ENCODE results near the gene SCP2.
"Not testable (repeated sequence)": the region's sequence is repeated elsewhere in the genome, so short reads cannot be mapped to it uniquely, and the experiment has no call there.

Gene SCP2

DNA sequence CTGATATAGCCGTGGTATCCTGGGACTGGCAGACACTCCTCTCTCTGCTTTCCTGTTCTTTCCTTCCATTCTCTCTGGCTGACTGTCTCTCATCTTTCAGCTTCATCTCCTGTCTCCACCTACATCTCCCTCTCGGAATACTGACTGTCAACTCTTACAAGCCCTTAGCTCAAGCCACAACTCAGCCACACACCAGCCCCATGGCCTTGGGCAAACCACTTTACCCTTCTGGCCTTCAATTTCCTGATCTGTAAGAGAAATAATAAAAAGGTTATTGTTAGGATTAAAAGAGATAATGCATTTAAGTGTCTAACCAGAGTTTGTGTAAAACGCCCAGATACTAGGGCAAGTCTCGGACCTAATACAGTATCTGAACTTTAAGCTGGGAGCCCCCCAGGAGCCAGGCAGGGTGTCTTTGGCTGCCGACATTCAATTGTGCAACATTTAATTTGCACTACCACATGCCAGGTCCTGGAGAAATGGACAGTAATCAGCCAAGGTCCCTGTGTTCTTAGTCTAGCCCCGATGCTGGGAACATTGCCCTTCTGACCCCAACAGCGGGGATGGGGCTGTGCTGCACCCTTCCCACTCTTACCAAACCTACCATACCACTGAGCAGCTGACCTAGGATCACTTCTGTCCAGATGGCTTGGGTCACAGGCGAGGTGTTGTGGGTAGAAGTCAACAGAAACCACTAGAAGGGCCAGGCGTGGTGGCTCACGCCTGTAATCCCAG lies 10.7 kb upstream of the SCP2 start:
- DNase-seq: no peak

DNA sequence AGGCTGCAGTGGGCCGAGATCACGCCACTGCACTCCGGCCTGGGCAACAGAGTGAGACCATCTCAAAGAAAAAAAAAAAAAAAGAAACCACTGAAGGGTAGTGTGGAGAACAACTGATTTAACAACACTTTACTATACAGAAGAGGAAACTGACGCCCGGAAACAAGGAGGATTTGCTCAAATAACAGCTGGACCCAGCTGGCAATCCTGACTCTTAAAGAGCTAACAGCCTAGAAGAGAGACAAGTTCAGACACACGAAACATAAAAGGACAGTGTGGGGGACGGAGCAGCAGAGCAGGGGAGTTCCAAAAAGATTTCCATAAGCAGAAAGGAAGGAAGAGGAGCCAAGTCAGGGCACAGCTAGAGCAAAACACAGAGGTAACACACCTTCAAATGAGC lies 9.9 kb upstream of the SCP2 start:
- no peak for DNase-seq

DNA sequence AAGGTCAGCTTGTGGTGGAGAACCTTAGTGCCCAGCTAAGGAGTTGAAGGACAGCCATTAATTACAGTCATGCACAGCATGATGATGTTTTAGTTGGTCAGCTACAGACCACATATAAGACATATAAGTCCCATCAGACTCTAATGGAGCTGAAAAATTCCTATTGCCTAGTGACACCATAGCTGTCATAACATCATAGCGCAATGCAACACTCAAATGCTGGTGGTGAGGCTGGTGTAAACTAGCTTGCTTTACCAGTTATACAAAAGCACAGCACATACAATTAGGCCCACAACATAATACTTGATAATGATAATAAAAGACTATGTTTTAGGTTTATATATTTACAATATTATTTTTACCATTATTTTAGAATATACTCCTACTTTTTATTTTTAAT lies 9.5 kb upstream of the SCP2 start:
- DNase-seq: no peak

DNA sequence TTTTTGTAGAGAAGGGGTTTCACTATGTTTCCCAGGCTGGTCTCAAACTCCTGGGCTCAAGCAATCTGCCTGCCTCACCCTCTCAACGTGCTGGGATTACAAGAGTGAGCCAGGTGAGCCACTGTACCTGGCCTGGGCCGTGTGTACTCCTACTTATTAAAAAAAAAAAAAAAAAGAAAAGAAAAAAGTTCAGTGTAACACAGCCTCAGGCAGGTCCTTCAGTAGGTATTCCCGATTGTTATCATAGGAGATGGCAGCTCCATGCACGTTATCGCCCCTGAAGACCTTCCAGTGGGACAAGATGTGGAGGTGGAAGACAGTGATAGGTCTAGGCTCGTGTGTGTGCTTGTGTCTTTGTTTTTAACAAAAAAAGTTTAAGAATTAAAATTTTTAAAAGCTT lies 8.9 kb upstream of the SCP2 start:
- no peak for DNase-seq

DNA sequence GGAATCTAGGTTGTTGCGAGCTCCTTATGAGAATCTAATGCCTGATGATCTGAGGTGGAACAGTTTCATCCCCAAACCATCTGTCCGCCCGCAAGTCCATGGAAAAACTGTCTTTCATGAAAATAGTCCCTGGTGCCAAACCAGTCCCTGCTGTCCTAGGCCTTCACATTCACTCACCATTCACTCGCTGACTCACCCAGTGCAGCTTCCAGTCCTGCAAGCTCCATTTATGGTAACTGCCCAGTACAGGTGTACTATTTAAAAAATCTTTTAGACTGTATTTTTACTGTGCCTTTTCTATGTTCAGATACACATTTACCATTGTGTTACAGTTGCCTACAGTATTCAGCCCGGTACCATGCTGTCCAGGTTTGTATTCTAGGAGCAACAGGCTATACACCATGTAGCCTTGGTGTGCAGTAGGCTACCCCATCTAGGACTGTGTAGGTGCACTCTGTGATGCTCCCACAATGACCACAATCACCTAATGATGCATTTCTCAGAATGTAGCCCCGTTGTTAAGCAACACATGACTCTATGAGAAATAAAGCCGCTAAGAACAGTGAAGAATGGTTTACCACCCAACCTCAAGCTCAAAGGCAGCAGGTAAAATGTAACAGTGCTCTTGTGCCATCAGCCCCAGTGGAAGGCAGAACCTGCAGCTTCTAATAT lies 7.9 kb upstream of the SCP2 start:
- no peak for DNase-seq

DNA sequence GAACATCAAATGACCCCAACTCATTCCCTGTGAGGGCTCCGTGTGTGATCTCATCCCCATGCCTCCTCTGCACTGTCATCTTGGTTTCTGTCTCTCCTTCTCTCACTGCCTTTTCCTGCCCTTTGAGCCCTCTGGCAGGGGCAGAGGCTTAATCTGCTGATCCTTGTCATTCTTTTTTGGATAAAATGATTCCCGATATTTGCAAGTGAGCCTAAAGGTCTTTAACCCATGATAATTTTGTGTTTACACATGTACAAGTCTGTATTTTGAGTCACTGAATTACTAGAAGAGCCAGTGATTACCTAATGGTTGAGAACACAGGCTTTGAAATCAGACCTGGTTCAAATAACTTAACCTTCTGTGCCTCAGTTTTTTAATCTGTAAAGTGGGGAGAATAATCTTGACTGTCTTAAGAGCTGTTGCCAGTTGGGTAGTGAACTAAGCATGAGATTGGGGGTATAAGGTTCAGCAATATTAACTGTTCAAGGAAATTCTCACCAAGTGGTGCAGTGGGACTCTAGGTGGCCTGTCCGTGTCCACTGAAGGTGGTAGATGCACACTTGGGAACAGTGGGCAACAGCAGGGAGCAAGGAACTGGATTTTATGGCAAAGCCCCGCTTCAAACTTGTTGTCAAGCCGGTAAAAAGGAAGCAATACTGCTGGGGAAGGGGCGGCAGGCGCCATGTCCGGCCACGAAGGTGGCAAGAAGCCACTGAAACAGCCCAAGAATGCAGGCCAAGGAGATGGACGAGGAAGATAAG lies 7.2 kb upstream of the SCP2 start:
- no peak for DNase-seq

DNA sequence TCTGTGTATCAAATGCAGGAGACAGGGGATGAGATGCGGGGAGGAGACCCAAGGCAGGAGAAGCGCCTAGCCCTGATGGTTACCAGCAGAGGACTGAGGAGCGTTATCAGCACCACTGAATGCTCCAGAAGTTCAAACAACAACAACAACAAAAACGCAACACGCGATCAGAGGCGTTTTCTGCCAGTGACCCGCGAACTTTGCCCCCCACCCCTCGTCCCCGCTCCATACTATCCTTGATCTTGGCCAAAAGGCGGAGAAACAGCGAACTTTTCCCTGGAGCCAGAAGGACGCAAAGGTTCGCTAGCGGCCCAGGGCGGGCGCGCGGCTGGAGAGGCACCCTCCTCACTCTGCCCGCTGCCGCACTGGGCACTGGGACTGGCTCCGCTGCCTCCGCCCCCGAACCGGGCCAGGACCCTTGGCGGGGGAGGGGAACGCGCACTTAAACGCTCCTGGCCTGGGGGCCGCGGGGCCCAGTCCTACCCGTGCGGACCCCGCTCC lies 6.2 kb upstream of the SCP2 start:
- DNase-seq: no peak

DNA sequence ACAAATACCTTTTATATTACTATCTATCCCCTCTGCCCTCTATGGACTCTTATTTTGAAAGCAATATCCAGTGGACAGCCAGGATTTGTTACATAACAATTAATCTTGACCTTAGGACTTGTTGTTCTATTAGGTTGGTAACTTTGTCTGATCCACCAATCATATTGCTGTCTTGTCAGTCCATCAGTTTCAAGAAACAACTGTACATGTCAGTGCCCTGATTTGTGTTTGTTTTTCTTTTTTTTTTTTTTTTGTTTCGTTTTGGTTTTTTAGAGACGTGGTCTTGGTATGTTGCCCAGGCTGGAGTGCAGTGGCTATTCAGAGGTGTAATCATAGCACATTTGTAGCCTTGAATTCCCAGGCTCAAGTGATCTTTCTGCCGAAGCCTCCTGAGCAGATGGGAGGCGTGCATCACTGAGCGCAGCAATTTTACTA lies 1.5 kb upstream of the SCP2 start:
- no peak for DNase-seq

DNA sequence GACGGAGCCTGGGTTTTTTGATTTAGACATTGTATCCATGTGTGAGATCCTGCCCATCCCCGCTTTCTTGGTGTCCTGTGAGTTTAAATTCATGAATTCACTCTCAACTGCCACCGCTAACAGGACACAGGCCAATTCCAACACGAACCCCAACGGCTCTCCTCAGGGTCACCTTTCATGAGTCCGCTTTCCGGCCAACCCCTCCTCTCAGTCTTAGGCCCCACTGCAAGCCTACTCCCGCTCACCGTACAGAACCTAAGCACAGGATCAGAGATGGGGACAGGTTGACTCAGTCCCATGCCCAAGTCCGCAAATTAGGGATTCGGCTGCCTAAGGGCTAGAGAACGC lies 238 bp upstream of the SCP2 start:
- DNase-seq: no peak

DNA sequence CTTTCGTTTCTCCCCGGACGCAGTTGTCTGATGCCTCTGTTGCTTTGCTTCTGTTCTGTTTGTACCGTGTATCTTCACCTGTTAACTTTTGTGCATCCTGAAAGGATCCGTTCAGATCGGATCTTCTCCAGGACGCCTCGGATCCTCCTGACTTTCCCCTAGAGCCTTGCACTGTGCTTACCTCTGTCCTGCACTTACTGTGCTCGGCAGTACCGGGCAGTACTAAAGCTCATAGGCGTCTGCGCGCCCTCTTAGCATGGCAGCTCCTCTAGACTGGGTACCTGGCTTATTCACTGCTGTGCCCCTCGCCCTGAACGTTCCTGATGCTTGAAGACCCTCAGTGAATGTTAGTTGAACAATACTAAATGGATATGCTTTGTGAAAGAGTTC lies 934 bp downstream of the SCP2 start:
- peak in 1 of 3 experiments; percentile 32 for DNase-seq

DNA sequence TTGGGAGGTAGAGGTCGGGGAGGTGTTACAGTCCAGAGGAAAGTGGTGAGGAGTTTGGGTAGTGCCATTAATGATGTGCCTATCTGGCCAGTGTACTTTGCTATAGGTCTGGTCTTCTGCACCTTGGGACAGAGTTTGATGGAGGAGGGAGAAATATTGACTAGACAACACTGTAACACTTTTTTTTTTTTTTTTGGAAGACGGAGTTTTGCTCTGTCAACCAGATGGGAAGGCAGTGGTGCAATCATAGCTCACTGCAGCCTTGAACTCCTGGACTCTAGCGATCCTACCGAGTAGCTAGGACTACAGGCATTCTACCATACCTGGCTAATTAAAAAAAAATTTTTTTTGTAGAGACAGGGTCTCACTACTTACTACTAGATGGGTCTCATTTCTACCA lies 1.9 kb downstream of the SCP2 start:
- no peak for DNase-seq

DNA sequence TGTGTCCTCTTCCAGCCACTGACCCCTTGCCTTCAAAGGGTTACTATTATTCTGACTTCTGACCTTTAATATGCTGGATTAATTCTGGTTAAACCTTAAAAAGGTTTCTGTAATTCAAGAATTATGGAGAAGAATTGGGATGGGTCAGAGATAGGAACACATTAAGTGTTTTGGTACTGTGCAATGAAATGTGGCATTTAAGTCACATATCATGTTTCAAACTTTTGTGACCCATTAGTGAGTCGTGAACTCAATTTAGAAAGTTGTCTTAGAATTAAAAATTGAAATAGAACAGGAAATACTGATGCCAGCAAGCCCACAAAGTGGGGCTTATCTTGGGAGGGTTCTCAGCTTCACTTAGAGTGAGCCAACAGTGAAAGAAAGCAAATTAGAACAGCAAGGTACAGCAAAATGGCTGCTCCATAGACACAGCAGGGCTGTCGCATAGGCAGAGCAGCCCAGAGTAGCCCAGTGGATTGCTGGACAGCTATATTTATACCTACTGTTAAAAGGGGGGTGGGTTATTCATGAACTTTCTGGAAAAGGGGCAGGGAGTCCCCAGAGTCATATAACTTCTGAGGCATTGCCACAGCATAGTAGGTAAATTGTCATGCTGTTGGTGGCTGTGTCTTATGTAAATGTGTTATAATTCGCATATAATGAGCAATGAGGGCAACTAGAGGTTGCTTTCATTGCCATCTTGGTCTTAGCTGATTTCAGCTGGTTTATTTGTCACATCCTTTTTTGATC lies 10.5 kb downstream of the SCP2 start:
- no peak for DNase-seq

DNA sequence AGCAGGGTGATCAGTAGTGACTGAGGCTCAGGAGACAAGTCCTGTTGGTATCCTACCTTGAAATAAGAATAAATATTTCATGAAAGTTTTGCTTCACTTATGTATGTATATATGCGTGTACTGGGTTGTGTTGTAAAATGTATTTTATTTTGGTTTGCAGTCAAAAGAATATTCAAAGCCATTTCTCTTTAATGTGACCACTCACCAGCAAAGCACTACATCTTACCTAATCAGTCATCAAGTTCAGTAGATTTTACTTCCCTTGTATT lies 11.0 kb downstream of the SCP2 start:
- DNase-seq: no peak

DNA sequence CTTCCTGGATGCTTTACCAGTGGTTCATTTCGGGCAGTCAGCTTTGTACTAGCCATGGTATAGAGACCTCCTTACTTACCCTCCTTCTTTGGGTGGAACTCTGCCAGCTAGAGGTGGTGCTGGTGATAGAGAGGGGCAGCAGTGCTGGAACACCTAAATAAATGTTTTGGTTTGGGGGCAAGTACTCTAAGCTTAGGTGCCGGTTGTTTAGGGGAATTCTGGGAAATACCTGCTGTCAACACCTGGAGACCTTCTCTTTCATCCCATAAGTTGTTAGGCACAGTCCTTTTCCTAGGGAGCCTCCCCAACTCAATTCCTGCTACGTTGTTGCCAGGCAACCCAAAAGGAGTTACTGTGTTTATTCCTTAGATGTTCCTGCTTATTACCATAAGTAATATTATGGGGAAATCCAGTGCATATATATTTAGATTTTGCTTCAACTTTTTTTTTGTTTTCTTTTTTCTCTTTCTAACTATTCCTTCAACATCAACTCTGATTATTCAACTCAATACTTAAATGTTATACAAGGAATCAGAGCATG lies 16.9 kb downstream of the SCP2 start:
- no peak for DNase-seq

DNA sequence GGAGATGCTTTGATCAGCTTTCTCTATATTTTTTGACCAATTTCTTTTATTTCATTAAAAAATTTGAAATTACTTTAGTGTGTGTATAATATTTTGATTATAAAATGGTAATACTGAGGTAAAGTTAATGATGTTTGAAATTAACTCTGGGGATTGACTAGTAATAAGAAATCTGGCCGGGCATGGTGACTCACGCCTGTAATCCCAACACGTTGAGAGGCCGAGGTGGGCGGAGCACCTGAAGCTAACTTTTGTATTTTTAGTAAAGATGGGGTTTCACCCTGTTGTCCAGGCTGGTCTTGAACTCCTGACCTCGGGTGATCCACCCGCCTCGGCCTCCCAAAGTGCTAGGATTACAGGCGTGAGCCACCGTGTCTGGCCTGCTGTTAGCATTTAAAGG lies 17.5 kb downstream of the SCP2 start:
- DNase-seq: no peak

DNA sequence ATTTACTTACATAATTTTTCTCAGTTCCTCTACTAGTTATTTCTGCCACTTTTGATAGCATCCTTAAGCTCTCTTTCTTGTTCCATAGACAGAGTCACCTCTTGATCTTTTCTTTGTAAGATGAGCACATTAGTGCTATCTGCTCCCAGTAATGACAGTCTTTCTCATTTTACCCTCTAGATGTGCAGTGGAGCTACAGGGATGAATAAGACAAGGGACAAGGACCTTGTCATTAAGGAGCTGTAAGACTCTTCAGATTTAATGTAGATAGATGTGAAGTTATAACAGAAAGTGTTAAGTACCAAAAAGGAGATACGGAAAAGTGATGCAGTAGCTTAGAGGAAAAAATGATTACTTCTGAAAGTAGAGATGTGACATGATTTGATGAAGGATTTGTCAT lies 20.4 kb downstream of the SCP2 start:
- no peak for DNase-seq

DNA sequence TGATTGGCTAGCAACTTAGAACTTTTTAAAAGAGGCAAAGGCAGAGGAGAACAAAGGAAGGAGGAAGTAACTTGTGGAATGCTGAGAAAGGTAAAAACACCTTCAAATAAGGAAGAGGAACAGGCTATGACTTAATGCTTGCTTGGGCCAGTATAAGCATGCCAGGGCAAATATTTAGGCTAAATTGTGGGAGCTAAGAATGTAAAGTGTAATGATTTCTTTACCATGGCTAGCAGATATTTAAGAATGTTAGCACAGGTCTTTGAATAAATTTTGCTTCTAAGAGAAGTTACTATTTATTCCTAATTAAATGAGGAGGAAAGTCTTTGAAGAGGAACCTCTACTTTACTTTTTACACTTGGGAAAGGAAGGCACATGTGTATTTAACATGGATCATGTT lies 22.5 kb downstream of the SCP2 start:
- DNase-seq: not testable (repeated sequence)

DNA sequence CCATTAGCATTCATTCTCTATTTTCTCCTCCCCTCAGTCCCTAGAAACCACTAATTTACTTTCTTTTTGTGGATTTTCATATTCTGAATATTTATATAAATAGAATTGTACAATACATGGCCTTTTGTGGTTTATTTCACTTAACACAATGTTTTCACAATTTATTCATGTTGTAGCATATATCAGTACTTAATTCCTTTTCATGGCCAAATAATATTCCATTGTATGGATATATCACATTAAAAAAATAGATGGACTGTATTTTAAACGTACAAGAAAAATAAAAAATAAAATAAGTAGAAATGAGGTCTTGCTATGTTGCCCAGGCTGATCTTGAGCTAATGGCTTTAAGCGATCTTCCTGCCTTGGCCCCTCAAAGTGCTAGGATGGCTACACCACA lies 25.0 kb downstream of the SCP2 start:
- DNase-seq: no peak

DNA sequence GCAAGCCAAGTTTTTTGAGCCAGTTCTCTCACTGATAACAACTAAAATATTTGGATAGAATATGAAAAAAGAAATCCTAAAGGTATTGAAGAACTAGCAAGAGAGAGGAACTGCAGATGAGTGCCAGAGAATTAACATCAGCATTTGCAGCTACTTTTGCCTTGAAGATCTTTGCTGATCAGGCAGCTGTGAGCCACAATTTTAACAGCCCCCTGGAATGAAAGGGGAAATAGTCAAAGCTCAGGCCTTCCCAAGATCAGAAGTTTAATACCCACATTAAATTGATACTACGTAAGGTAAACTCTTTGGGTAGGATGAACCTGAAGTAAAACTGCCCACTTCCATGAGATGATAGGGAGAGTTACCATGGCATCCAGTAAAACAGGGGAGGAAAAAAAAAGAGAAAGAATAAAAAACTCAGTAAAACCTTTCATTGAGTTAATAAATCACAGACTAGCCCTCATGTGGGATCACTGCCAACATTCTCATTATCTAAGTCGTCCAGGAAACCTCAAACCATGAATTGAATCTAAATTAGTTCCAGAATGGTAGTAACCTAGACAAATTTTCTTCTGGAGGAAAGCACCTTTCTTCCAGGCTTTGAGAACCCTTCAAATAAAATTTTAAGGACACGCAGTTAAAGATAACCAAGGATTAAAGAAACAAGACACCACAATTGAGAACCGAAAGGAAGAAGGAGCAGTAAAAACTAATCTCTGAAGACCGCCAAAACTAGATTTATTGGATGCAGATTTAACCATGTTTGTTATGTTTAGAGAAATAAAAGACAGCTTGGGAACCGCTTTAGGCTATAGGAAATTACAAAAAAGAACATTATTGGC lies 28.3 kb downstream of the SCP2 start:
- peak in 2 of 3 experiments; percentile 6 to 41 for DNase-seq

DNA sequence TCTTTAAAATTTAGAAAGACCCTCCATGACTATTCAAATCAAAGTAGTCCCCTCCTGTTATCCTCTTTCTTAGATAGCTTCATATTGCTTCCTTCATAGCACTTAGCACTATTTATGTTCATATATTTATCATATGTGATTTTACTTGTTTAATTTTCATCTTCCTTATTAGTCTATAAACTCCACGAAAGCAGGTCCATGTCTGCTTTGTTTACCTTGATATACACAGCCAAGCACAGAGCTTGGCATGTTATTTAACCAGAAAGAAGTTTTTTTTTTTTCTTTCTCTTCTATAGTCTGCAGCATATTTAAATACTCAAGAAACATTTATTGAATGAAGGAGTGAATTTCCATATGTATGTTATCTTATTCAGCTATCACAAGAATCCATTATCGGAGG lies 36.0 kb downstream of the SCP2 start:
- DNase-seq: no peak

DNA sequence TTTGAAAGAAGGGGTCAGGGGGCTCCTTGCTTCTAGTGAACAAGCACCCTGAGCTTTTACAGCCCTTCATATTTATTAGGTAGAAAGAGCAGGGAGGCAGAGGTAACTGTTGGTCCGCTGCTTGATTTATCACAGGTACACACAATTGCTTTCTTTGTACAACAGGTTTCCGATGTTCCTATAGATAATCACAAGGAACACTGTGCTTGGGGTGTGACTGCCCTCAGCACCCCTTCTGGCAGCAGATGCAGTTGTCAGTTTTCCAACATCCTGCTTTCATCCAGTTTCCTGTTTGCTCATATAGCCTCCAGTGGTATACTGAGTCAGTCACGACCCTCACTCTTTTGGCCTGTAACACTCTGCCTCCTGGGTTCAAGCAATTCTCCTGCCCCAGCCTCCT lies 40.6 kb downstream of the SCP2 start:
- DNase-seq: no peak

DNA sequence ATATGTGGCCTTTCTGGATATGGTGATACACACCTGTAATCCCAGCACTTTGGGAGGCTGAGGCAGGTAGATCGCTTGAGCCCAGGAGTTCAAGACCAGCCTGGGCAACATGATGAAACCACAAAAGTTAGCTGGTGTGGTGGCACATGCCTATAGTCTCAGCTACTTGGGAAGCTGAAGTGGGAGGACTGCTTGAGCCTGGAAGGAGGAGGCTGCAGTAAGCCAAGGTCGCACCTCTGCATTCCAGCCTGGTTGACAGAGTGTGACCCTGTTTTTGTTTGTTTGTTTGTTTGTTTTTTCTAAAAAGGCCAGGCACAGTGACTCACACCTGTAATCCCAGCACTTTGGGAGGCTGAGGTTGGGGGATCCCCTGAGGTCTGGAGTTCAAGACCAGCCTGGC lies 42.2 kb downstream of the SCP2 start:
- DNase-seq: not testable (repeated sequence)

Measured in NCI-H1417 (cell line).